ENCODE data around the gene SUPT3H. TPM values are rescaled to one million over a fixed set of nuclear protein-coding genes. Genes with fewer than 3 reads are reported as not detected.
"Not testable (repeated sequence)": the region's sequence is repeated elsewhere in the genome, so short reads cannot be mapped to it uniquely, and the experiment has no call there.

Gene SUPT3H
- polyA plus RNA-seq, 1 experiment: 8.7 TPM

DNA sequence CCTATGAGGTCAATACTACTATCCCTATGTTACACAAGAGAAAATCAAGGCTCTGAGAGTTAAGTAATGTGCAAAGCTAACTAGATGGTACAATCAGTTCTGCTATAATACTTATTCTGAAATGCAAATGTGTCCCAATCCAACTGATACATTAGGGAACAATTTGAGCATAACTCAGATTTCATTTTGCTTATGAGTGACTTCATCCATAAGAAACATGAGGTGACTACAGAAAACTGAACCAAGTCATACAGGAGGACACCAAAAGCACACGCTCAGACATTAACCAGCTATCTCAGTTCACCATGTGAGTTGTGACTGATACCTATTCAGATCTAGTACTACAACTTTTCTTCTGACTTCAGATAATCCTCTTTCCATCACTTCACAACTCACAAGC lies 229.5 kb downstream of the SUPT3H start:
- Histone ChIP-seq H3K9me3 (ENCODE audit: control insufficient read depth, insufficient read depth, low read length) (no peaks in the 10 kb centered on the region), H3K4me3 (ENCODE audit: low read depth, low read length) (no peak overlapping the region), H3K27me3 (ENCODE audit: control insufficient read depth, insufficient read depth, low read length) (no peaks in the 10 kb centered on the region), H3K27ac (ENCODE audit: low read depth, low read length) (no peak overlapping the region)
- TF ChIP-seq, protein P1, sequence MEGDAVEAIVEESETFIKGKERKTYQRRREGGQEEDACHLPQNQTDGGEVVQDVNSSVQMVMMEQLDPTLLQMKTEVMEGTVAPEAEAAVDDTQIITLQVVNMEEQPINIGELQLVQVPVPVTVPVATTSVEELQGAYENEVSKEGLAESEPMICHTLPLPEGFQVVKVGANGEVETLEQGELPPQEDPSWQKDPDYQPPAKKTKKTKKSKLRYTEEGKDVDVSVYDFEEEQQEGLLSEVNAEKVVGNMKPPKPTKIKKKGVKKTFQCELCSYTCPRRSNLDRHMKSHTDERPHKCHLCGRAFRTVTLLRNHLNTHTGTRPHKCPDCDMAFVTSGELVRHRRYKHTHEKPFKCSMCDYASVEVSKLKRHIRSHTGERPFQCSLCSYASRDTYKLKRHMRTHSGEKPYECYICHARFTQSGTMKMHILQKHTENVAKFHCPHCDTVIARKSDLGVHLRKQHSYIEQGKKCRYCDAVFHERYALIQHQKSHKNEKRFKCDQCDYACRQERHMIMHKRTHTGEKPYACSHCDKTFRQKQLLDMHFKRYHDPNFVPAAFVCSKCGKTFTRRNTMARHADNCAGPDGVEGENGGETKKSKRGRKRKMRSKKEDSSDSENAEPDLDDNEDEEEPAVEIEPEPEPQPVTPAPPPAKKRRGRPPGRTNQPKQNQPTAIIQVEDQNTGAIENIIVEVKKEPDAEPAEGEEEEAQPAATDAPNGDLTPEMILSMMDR (IDR thresholded peaks at IDR 0.05; ENCODE audit: low read depth, low read length): no peak
- DNase-seq (ENCODE audit: low read depth, low spot score): no peak
- ChIA-PET POLR2A (no interaction called here), CTCF (interaction anchor here (0.6 kb wide), 1 partner anchor 9 kb away, joined by 3 read pairs; no protein-coding TSS in a partner anchor)

DNA sequence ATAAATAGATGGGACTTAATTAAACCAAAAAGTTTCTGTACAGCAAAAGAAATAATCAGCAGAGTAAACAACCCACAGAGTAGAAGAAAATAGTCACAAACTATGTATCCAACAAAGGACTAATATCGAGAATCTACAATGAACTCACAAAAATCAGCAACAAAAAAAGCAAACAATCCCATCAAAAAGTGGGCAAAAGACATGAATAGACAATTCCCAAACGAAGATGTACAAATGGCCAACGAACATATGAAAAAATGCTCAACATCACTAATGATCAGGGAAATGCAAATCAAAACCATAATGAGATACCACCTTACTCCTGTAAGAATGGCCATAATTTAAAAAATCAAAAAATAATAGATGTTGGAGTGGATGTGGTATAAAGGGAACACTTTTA lies 232.1 kb downstream of the SUPT3H start:
- H3K4me3 ChIP-seq (ENCODE audit: low read depth, low read length); DNase-seq (ENCODE audit: low read depth, low spot score); H3K9me3 ChIP-seq (ENCODE audit: control insufficient read depth, insufficient read depth, low read length); CTCF ChIA-PET; POLR2A ChIA-PET; H3K27ac ChIP-seq (ENCODE audit: low read depth, low read length); H3K27me3 ChIP-seq (ENCODE audit: control insufficient read depth, insufficient read depth, low read length): not testable (repeated sequence)

DNA sequence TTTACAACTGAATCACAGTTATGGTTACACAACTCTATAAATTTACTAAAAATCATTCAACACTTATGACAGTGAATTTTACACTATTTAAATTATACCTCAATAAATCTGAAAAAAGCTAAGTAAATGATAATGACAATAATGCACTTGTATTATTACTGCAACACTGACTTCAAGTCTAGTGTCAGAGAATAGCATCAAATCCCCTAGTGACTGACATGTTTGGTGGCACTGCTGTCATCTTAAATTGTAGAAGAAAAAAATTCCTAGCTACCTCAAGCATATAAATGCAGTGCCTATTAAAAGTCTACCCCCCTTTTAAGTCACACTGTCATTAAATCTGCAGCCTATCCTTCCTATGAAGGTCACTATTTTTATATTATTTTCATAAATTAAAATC lies 239.0 kb downstream of the SUPT3H start:
- DNase-seq (ENCODE audit: low read depth, low spot score): no peak
- Histone ChIP-seq H3K27me3 (ENCODE audit: control insufficient read depth, insufficient read depth, low read length) (no peaks in the 10 kb centered on the region), H3K9me3 (ENCODE audit: control insufficient read depth, insufficient read depth, low read length) (no peaks in the 10 kb centered on the region), H3K27ac (ENCODE audit: low read depth, low read length) (no peak overlapping the region), H3K4me3 (ENCODE audit: low read depth, low read length) (no peak overlapping the region)
- TF ChIP-seq, protein P1 (IDR thresholded peaks at IDR 0.05; ENCODE audit: low read depth, low read length): no peak
- POLR2A ChIA-PET: no interaction called here
- CTCF ChIA-PET: interaction anchor here (0.6 to 1.2 kb wide), 2 partner anchors 10 to 663 kb away, joined by 3 read pairs; no protein-coding TSS in a partner anchor

DNA sequence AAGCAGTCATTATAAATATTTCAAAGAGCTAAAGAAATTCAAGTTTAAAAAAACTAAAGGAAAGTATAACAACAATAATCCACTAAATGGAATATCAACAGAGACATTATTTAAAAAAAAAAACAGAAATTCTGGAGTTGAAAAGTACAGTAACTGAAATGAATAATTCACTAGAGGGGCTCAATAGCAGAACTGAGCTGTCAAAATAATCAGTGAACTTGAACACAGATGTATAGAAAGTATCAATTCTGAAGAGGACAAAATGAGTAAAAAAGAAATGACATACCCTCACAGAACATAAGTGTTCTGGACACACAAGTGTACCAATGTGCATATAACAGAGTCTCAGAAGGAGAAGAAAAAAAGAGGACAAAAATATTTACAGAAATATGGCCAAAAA lies 241.2 kb downstream of the SUPT3H start:
- DNase-seq (ENCODE audit: low read depth, low spot score): no peak
- TF ChIP-seq, protein P1 (IDR thresholded peaks at IDR 0.05; ENCODE audit: low read depth, low read length): no peak
- ChIA-PET POLR2A (no interaction called here), CTCF (no interaction called here)
- H3K4me3 ChIP-seq (ENCODE audit: low read depth, low read length): no peak overlapping the region
- no peak overlapping the region for H3K27ac ChIP-seq (ENCODE audit: low read depth, low read length)
- no peaks in the 10 kb centered on the region for H3K27me3 ChIP-seq (ENCODE audit: control insufficient read depth, insufficient read depth, low read length)
- H3K9me3 ChIP-seq (ENCODE audit: control insufficient read depth, insufficient read depth, low read length): no peaks in the 10 kb centered on the region

DNA sequence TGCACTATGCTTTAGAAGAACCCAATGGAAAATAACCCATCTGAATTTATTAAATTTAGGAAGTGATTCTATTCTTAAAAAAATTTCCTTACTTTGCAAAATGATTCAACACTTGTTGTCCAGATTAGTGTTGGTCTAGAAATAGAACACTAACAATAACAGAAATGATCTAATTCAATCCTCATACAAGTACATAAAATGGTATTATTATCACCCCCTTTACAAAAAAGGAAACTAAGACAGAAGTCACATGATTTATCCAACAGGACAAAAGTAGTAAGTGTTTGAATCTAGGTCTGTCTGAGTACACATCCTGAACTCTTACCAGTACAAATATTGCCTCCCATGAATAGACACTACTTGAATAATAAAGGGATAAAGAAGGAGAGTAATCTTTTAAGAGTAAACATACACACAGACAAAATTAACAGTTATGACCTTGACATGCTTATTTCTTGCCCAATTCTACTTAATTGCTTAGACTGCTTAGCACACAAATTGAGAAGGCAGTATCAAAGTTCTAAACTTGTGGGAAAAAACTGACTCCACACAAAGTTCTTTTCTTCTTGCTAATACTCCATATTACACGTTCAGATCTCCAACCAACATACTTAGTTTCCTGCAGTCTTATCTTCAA lies 245.0 kb downstream of the SUPT3H start:
- POLR2A ChIA-PET: no interaction called here
- TF ChIP-seq, protein P1 (IDR thresholded peaks at IDR 0.05; ENCODE audit: low read depth, low read length): no peak
- DNase-seq (ENCODE audit: low read depth, low spot score): no peak
- CTCF ChIA-PET: no interaction called here
- Histone ChIP-seq H3K9me3 (ENCODE audit: control insufficient read depth, insufficient read depth, low read length) (no peaks in the 10 kb centered on the region), H3K27ac (ENCODE audit: low read depth, low read length) (no peak overlapping the region), H3K27me3 (ENCODE audit: control insufficient read depth, insufficient read depth, low read length) (no peaks in the 10 kb centered on the region), H3K4me3 (ENCODE audit: low read depth, low read length) (no peak overlapping the region)

Data from AG04450 (cell line).